Measurements from ENCODE around the gene RRP15. TPM values are rescaled to one million over a fixed set of nuclear protein-coding genes. Genes with fewer than 3 reads are reported as not detected.

RRP15 gene
- total RNA-seq, 6 donors from 2014 or later: 1.0 to 16.9 (median 11.6) TPM

DNA sequence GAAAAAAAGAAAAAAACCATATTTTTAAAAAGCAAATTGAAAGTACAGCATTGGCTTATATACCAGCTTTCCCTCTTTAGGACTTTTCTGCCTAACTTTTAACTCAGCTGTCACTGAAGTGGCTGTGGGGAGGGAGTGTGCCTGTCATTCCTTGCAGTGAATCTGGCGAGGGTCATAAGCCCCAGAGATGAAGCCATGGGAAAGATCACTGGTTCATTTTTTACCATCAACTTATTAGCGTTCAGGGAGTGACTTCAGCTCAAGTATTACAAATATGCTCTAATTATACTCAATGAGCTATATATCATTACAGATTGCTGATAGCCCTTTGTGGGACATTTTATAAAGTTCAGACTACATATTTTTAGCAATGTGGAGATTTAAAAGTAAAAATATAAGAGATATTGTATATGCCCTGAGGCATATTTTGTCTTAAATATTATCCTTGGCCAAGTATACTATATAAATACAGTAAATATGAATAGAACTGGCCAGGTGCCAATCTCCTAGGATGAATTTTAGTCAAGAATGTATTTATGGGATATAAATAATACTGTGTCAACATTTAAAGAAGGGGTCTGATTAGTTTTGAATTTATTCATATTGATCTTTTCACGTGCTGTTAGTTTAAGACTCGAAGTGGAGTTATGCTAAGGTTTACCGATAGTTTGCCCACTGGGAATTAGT is 64.4 kb downstream of the RRP15 start:
- WGBS, 2 donors: 37 to 38% methylated on average over 5 of the region's 5 CpGs
- no peaks in the 10 kb centered on the region for H3K27me3 ChIP-seq
- H3K4me3 ChIP-seq: peak overlapping the region in 2 of 4 donors; percentile 52 to 61
- H3K4me1 ChIP-seq: peaks cover 9 to 48% (median 15%) of the 10 kb centered on the region in 4 donors
- TF ChIP-seq POLR2AphosphoS5 (IDR thresholded peaks at IDR 0.05) (no peak), EP300 (IDR thresholded peaks at IDR 0.05) (no peak), POLR2A (IDR thresholded peaks at IDR 0.05) (no peak)
- TF ChIP-seq, protein P1, sequence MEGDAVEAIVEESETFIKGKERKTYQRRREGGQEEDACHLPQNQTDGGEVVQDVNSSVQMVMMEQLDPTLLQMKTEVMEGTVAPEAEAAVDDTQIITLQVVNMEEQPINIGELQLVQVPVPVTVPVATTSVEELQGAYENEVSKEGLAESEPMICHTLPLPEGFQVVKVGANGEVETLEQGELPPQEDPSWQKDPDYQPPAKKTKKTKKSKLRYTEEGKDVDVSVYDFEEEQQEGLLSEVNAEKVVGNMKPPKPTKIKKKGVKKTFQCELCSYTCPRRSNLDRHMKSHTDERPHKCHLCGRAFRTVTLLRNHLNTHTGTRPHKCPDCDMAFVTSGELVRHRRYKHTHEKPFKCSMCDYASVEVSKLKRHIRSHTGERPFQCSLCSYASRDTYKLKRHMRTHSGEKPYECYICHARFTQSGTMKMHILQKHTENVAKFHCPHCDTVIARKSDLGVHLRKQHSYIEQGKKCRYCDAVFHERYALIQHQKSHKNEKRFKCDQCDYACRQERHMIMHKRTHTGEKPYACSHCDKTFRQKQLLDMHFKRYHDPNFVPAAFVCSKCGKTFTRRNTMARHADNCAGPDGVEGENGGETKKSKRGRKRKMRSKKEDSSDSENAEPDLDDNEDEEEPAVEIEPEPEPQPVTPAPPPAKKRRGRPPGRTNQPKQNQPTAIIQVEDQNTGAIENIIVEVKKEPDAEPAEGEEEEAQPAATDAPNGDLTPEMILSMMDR (IDR thresholded peaks at IDR 0.05): no peak
- ATAC-seq (ENCODE audit: low FRiP score in 2 of 2): no peak
- no peaks in the 10 kb centered on the region for H3K36me3 ChIP-seq
- H3K27ac ChIP-seq: peak overlapping the region; percentile 55 to 88 (median 73)
- no peaks in the 10 kb centered on the region for H3K9me3 ChIP-seq
- DNase-seq: no peak

GRCh38 chr1:218350035-218350525 is 65.0 kb downstream of the RRP15 start:
- H3K4me1 ChIP-seq: peaks cover 9 to 44% (median 15%) of the 10 kb centered on the region in 4 donors
- DNase-seq (no peak), ATAC-seq (ENCODE audit: low FRiP score in 2 of 2) (no peak)
- no peaks in the 10 kb centered on the region for H3K9me3 ChIP-seq
- H3K27me3 ChIP-seq: no peaks in the 10 kb centered on the region
- TF ChIP-seq POLR2AphosphoS5 (IDR thresholded peaks at IDR 0.05) (no peak), EP300 (IDR thresholded peaks at IDR 0.05) (no peak), POLR2A (IDR thresholded peaks at IDR 0.05) (no peak)
- TF ChIP-seq, protein P1 (IDR thresholded peaks at IDR 0.05): no peak
- 21 to 30% methylated on average over 7 of the region's 7 CpGs for WGBS, 2 donors
- H3K36me3 ChIP-seq: no peaks in the 10 kb centered on the region
- peak overlapping the region in 1 of 4 donors; percentile 61 for H3K4me3 ChIP-seq
- peak overlapping the region; percentile 55 to 88 (median 73) for H3K27ac ChIP-seq

GRCh38 chr1:218350801-218351266 is 65.7 kb downstream of the RRP15 start:
- Histone ChIP-seq H3K9me3 (no peaks in the 10 kb centered on the region), H3K4me3 (peak overlapping the region in 3 of 4 donors; percentile 28 to 61 (median 41)), H3K27me3 (no peaks in the 10 kb centered on the region), H3K27ac (peak overlapping the region; percentile 60 to 88 (median 68)), H3K4me1 (peaks cover 9 to 36% (median 15%) of the 10 kb centered on the region in 4 donors), H3K36me3 (no peaks in the 10 kb centered on the region)
- 2 to 4% methylated on average over 2 of the region's 2 CpGs for WGBS, 2 donors
- TF ChIP-seq POLR2AphosphoS5 (IDR thresholded peaks at IDR 0.05) (no peak), EP300 (IDR thresholded peaks at IDR 0.05) (no peak), POLR2A (IDR thresholded peaks at IDR 0.05) (no peak)
- TF ChIP-seq, protein P1 (IDR thresholded peaks at IDR 0.05): no peak
- ATAC-seq (ENCODE audit: low FRiP score in 2 of 2) (no peak), DNase-seq (no peak)

DNA sequence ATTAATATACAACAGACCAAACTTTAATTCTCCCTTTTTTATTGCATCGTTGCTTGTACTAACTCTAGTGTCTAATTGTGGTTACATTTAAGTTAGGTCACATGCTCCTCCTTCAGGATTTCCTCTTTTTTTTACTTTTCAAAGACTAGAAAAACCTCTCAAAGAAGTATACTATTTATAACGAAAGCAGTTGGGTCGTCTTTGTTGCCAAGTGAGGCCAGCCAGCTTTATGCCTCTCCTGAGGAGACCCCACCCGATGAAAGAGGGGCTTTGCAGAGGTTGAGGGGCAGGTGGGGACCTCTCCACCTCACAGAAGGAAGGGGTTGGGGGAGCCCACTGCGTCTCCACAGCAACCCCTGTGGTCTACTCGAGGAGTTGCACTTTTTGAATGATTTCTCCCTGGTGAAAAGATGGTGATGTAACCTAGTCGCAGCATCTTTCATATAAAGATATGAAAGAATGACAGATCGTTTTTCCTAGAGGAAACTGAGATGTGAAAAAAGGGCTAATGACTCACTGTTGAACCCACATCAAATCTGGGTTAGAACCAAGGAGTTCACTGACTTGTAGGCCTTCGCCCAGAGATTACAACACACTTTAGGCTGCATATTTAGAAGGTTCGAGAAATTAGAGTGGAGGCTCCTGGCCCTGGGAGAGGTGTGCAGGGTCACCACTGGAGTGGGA is 66.4 kb downstream of the RRP15 start:
- peaks cover 9 to 31% (median 15%) of the 10 kb centered on the region in 4 donors for H3K4me1 ChIP-seq
- no peaks in the 10 kb centered on the region for H3K36me3 ChIP-seq
- H3K4me3 ChIP-seq: peak overlapping the region; percentile 11 to 61 (median 34)
- H3K27me3 ChIP-seq: no peaks in the 10 kb centered on the region
- peak overlapping the region; percentile 60 to 88 (median 68) for H3K27ac ChIP-seq
- no peaks in the 10 kb centered on the region for H3K9me3 ChIP-seq
- peak in 1 of 2 donors; percentile 45 for DNase-seq
- peak; percentile 73 to 82 for ATAC-seq (ENCODE audit: low FRiP score in 2 of 2)
- TF ChIP-seq POLR2AphosphoS5 (IDR thresholded peaks at IDR 0.05): no peak
- TF ChIP-seq, protein P1 (IDR thresholded peaks at IDR 0.05): peak; percentile 22 to 48 (median 36)
- 13 to 19% methylated on average over 10 of the region's 10 CpGs for WGBS, 2 donors
